Stimulated activated CD8-positive, alpha-beta memory T cell treated with anti-CD3 and anti-CD28 coated beads, Interleukin-12 subunit alpha, Interleukin-12 subunit beta, amount 100 ng/mL, for 24 hours (primary cell): ENCODE data around the gene SLCO2B1.

Experiments
- DNase-seq: peaks from one replicate; pipeline ENCODE4 v3.0.0-alpha.2; 2020; ENCODE audit errors: extremely low read depth

The SLCO2B1 gene

DNA sequence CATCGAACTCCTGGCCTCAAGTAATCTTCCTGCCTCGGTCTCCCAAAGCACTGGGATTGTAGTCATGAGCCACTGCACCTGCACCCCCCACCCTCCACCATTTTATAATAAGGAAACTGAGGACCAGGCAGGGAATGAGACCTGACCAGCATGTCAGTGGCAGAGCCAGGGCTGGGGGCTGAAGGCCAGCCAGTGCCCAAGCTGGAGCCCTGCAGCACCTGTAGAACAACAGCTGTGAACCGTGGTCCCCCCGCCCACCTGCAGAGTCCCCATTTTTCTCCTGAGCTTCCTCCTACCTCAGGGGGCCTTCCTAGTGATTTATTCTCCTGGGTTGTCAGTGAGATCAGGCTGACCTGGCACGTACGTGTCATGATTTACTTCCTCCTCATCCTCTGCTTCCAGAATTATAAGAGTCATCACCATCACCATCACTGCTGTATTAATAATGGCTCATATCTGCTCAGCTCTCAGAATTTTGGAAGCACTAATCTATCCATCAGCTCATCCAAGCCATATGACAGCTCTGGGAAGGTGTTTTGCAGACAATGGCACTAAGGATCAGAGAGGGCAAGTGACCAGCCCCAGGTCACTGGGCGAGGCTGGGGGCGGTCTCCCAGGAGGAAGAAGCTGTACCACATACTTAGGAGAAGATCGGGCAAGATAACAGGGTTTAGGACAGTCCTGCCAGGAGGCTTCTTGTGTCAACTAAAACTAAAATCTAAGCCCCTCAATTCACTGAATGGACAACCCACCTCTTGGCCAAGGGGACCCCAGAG is 5.5 kb upstream of the SLCO2B1 start:
- no peak for DNase-seq

DNA sequence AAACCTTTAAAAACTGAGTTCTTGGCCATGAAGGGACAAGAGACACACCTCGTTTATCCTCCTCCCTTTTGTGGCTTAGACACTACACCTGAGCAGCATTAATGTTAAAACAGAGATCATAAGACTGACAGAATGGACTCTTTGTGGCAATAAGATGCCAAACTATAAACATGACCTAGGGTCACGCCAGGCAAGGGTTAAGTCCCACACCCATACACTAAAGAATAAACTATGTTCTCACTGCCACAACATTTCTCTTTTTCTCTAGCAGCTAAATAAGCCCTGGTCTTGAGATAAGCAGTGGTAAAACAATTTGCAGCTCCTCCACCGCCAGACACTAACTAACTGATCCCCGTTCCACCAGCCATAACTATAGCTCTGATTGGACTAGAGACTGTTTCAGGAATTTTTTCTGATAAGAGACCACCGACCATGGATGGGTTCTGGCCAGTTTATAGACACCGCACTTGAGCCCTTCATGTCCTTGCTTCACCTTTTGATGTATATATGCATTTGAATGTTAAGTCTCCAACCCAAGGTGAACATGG is 4.9 kb upstream of the SLCO2B1 start:
- no peak for DNase-seq

DNA sequence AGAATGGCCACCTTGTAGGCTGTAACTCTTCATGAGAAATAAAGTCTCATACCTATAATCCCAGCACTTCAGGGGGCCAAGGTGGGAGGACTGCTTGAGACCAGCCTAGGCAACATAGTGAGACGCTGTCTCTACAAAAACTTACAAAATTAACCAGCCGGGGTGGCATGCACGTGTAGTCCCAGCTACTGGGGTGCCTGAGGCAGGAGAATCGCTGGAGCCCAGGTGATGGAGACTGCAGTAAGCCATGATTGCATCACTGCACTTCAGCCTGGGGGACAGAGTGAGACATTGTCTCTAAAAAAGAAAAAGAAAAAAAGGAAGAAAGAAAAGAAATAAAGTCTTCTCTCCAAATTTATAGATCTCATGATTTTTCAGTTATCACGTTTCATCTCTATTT is 4.2 kb upstream of the SLCO2B1 start:
- DNase-seq, result no peak

DNA sequence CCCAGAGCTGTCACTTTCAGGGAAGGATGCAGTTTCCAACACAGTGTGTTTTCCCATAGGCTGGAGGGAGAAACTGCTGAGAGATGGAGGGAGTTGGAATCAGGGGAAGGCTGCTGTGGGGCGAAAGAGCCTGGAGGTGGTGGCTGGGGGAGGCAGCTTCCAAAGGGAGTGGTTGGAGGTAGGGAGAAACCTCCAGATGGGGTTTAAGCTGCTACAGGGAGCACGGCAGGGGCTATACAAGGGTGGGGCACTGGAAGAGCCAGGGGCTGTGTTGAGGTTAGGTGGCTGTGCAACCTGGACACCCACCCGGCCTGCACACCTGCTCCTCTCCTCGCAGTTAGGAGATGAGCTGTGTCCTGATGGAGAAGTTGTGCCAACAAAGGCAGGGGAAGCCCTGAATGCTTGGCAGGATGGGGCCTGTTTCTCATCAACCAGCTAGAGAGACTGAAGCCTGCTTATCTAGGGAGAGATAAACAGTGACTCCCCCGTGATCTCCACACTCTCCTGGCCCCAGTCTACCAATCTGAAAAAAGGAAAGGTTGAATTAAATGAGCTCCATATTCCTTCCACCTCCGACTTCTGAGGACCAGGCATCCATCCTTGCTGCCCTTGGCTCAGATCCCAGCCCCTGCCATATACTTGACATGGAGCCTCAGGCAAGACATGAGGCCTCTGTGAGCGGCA is 3.6 kb upstream of the SLCO2B1 start:
- no peak for DNase-seq

DNA sequence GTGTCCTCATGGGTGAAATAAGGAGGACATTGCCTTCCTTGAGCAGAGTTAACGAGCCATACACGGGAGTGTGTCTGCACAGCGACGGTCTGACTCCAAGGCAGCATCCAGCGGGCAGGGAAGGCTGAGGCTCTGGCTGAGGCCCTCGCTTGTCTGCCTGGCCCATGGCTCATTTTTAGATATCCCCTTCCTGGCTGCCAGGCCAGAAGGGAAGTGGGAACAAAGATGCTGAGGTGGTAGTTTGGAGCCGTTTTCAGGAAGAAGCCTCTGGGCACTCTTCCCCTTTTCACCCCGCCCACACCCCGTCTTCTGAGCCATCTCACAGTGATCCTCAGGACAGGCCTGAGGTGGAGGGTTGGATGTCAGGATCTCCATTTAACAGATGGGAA is 3.0 kb upstream of the SLCO2B1 start:
- DNase-seq, result no peak

- DNase-seq, result no peak
Measured at GRCh38 chr11:75148436-75148983, 2.4 kb upstream of the SLCO2B1 start.

DNA sequence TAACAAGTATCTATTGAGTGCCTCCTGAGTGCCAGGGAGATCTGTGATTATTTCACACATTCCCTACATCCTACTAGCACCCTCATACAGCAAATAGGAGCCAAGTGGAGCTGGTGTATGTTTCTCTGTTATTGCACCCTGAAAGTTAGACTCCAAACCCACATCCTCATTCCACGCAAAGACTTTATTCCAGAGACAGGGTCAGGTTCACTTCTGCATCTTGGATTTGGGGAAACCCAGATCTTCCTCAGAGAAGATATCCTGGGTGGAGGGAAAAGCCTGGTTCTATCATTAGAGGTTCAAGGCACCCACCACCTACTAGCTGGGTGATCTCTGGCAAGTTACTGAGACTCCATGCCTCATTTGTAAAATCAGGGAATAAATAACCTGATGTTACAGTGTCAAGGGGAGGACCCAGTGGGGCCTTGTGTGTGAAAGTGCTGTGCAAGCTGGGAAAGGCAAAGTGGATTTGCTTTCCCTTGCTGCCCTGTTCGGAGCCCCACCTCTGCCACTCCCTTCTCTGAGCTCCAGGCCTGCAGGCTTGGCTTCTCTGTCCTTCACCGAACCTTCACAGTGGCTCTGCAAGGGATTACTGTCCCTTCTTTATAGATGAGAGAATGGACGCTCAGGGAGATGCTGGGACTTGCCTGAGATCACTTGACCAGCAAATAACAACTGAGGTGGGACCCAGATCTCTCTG is 991 bp upstream of the SLCO2B1 start:
- DNase-seq, result no peak

DNA sequence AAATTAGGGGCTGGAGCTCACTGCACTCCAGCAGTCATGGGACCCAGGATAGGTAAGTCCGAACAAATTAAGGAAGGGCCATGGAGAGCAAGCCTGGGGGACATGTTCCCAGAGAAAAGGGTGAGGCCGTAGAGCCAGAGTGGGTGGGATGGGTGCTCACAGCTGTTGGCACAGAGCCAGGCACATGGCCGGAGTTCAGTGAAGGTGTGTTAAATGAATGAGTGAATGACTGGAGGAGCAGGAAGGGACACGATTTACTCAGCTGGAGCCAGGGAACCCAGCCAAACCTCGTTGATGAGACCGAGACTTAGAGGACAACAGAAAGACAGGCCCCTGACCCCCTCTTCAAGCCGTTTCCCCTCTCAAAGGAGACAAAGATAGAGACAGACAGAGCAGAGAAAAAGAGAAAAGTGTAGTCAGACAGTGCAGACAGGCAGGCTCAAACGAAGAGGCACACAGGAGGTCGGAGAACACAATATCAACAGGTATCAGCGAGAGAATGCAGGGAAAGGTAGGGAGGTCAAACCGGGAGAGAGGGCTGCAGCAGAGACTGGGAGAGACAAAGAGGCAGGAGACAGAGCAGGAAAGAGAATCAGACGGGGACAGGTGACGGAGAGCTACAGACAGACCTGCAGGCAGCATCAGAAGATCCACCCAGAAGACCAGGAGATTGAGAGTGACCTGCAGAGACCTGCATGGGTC is 590 bp downstream of the SLCO2B1 start:
- no peak for DNase-seq

GRCh38 chr11:75152090-75152489 is 1.2 kb downstream of the SLCO2B1 start:
- no peak for DNase-seq

- no peak for DNase-seq
Measured at GRCh38 chr11:75152651-75153427, 1.9 kb downstream of the SLCO2B1 start.

- DNase-seq, result no peak
Measured at GRCh38 chr11:75154646-75155569, 4.0 kb downstream of the SLCO2B1 start.

- DNase-seq, result no peak
Measured at GRCh38 chr11:75155570-75156422, 4.9 kb downstream of the SLCO2B1 start.

DNA sequence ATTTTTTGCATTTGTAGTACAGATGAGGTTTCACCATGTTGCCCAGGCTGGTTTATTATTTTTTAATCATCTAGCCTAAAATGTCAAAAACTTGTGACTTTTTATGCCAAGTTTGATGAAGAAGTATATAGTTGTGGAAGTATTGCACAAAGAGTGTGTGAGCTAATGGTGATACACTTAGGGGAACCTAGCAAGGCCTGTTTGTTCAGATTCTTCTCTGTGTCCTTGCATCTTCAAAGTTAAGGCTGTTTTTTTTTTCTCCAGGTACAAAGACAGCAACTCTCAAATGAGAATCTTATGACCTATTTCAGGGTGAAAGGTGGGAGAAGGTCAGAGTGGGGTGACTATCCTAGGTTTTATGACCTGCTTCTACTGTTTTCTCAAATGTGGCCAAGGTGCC is 7.3 kb downstream of the SLCO2B1 start:
- no peak for DNase-seq

- no peak for DNase-seq
Measured at GRCh38 chr11:75158696-75159150, 7.8 kb downstream of the SLCO2B1 start.

DNA sequence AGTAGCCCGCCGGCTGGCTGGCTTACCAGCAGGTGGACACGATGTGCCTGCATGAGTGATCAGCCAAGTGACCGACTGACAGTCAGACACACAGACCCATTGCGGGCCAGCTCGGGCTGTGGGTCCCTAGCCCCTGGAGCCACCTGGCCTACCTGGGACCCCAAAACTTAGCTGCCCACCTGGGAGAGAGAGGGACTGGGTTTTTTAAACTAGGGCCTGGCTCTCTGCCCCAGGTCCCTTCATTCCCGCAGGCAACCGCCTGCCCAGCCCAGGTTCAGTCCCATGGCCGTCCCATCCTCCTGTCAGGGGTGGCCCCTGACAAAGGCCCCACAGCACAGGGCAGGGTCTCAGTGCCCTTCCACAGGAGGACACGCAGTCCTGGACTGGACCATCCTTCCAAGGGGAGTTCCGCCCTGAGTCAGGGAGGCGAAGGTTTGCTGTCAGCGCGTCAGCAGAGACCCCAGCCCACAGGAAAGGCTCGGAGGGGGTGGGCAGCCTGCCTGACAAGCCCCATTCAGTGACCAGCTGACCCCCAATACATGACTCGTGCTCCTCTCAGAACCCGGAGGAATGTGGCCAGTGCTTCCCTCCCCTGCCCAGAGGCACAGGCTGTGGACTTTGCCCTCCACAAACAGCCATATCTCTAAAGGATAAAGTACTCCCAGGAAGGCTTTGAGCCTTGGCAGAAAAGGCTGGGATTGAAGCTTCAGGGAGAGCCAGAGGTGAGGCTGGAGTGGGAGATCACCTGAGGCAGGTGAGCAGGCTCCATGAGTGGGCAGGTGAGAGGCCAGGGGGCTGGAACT is 8.4 kb downstream of the SLCO2B1 start:
- DNase-seq, result no peak

GRCh38 chr11:75160220-75160757 is 9.4 kb downstream of the SLCO2B1 start:
- DNase-seq, result no peak

- DNase-seq, result no peak
Measured at GRCh38 chr11:75160880-75161279, 10.0 kb downstream of the SLCO2B1 start.
